Calu3 (cell line): Measurements from ENCODE around the gene LCN6. TPM values are rescaled to one million over a fixed set of nuclear protein-coding genes. Genes with fewer than 3 reads are reported as not detected.
"Not testable (repeated sequence)": the region's sequence is repeated elsewhere in the genome, so short reads cannot be mapped to it uniquely, and the experiment has no call there.

Experiments
- BruUV-seq: library from RNA; stranded (reverse); fragments of 400-500 nt; replicated peaks from 2 replicates; lab custom pipeline; 2021; lab: Mats Ljungman, UMichigan
- CTCF ChIA-PET: fragments of 300-600 bp; sonication (Branson Sonifier 250); formaldehyde crosslinking; loops from one replicate; lab custom pipeline; 2022; ENCODE audit warnings: antibody characterized with exemption; lab: Charles Lee
- DNase-seq: peaks from one replicate; pipeline ENCODE4 v3.0.0; 2022
- H3K27ac Mint-ChIP-seq: one replicate; pipeline ENCODE4 v1.8.0; 2022; ENCODE audit warnings: mixed read lengths; ENCODE audit not compliant: unreplicated experiment
- H3K27me3 Mint-ChIP-seq: one replicate; pipeline ENCODE4 v1.8.0; 2022; ENCODE audit warnings: mixed read lengths; ENCODE audit not compliant: unreplicated experiment
- H3K36me3 Mint-ChIP-seq: one replicate; pipeline ENCODE4 v1.8.0; 2022; ENCODE audit warnings: mild to moderate bottlenecking, moderate library complexity, mixed read lengths; ENCODE audit not compliant: insufficient read depth, unreplicated experiment
- H3K4me1 Mint-ChIP-seq: one replicate; pipeline ENCODE4 v1.8.0; 2022; ENCODE audit warnings: mild to moderate bottlenecking, low read depth, mixed read lengths; ENCODE audit not compliant: unreplicated experiment
- H3K4me3 Mint-ChIP-seq: one replicate; pipeline ENCODE4 v1.8.0; 2022; ENCODE audit warnings: mild to moderate bottlenecking, low read depth, moderate library complexity, mixed read lengths; ENCODE audit not compliant: unreplicated experiment
- H3K9me3 Mint-ChIP-seq: one replicate; pipeline ENCODE4 v1.8.0; 2022; ENCODE audit warnings: low read depth, mixed read lengths; ENCODE audit not compliant: unreplicated experiment
- CTCF ChIP-seq: fragments of 200-600 bp; IDR thresholded peaks from one replicate; pipeline ENCODE4 v1.8.0; 2022; ENCODE audit warnings: antibody characterized with exemption; ENCODE audit not compliant: unreplicated experiment
- intact Hi-C: fragments of 100-400 bp; cut with micrococcal nuclease; formaldehyde crosslinking; loops from one replicate; pipeline ENCODE4 v1.10.0; 2022; ENCODE audit not compliant: unreplicated experiment
- total RNA-seq: library from RNA; stranded (reverse); gene quantifications from 2 replicates; pipeline ENCODE4 v1.2.3, GENCODE V29; 2022

The LCN6 gene
- total RNA-seq, 1 experiment from 2014 or later, result not detected

GRCh38 chr9:136756836-136757235, 8.5 kb upstream of the LCN6 start:
- intact Hi-C loops, result no loop called here
- H3K27ac Mint-ChIP-seq, result no peak overlapping the region
- H3K27me3 Mint-ChIP-seq, result peaks cover 36% of the 10 kb centered on the region
- no peaks in the 10 kb centered on the region for H3K4me1 Mint-ChIP-seq
- no peak for TF ChIP-seq CTCF
- peaks cover 4% of the 10 kb centered on the region for H3K9me3 Mint-ChIP-seq
- CTCF ChIA-PET, result no interaction called here
- no peak overlapping the region for H3K4me3 Mint-ChIP-seq
- H3K36me3 Mint-ChIP-seq, result no peaks in the 10 kb centered on the region
- DNase-seq, result no peak
- BruUV-seq, result no TSS peak

- no peaks in the 10 kb centered on the region for H3K36me3 Mint-ChIP-seq
- TF ChIP-seq CTCF, result no peak
- intact Hi-C loops, result no loop called here
- no peak for DNase-seq
- peaks cover 39% of the 10 kb centered on the region for H3K27me3 Mint-ChIP-seq
- H3K9me3 Mint-ChIP-seq, result peaks cover 4% of the 10 kb centered on the region
- CTCF ChIA-PET, result no interaction called here
- BruUV-seq, result no TSS peak
- no peak overlapping the region for H3K4me3 Mint-ChIP-seq
- H3K27ac Mint-ChIP-seq, result no peak overlapping the region
- no peaks in the 10 kb centered on the region for H3K4me1 Mint-ChIP-seq
Observed at GRCh38 chr9:136756134-136756438, 7.8 kb upstream of the LCN6 start.

- H3K27me3 Mint-ChIP-seq, result peaks cover 39% of the 10 kb centered on the region
- DNase-seq, H3K4me3 Mint-ChIP-seq, H3K9me3 Mint-ChIP-seq, H3K4me1 Mint-ChIP-seq, H3K27ac Mint-ChIP-seq, BruUV-seq, CTCF ChIA-PET, H3K36me3 Mint-ChIP-seq, intact Hi-C loops: not testable (repeated sequence)
Observed at GRCh38 chr9:136755302-136756133, 7.2 kb upstream of the LCN6 start.

GRCh38 chr9:136754626-136755301, 6.4 kb upstream of the LCN6 start:
- TF ChIP-seq CTCF, result no peak
- no peak overlapping the region for H3K4me3 Mint-ChIP-seq
- peaks cover 4% of the 10 kb centered on the region for H3K9me3 Mint-ChIP-seq
- H3K4me1 Mint-ChIP-seq, result no peaks in the 10 kb centered on the region
- CTCF ChIA-PET, result no interaction called here
- peaks cover 39% of the 10 kb centered on the region for H3K27me3 Mint-ChIP-seq
- no peak overlapping the region for H3K27ac Mint-ChIP-seq
- no TSS peak for BruUV-seq
- intact Hi-C loops, result no loop called here
- no peaks in the 10 kb centered on the region for H3K36me3 Mint-ChIP-seq
- no peak for DNase-seq
